Thoracic aorta (tissue), 2 donors: ENCODE data around the gene DCDC1. TPM values are rescaled to one million over a fixed set of nuclear protein-coding genes. Genes with fewer than 3 reads are reported as not detected.

ENCODE experiments used
- ATAC-seq: fragments of 150-250 bp; one replicate; pipeline ENCODE4 v1.8.0; 2017; ENCODE audit warnings: low read depth; ENCODE audit not compliant: insufficient number of reproducible peaks, low FRiP score
- DNase-seq: peaks from one replicate; pipeline ENCODE4 v3.0.0-alpha.2; 2020; ENCODE audit warnings: low spot score
- H3K27ac ChIP-seq, 2 donors: fragments of 200-600 bp; sonication (generic); 1 replicate in 1 of 2; 2 replicates in 1 of 2; pipeline ENCODE4 v1.5.1; 2016; ENCODE audit warnings: mild to moderate bottlenecking in 2 of 2, moderate library complexity in 2 of 2
- H3K27me3 ChIP-seq: fragments of 200-600 bp; sonication (generic); replicated peaks from 2 replicates; pipeline ENCODE4 v1.6.0; 2016; ENCODE audit warnings: mild to moderate bottlenecking; ENCODE audit not compliant: insufficient read depth
- H3K36me3 ChIP-seq: fragments of 200-600 bp; sonication (generic); one replicate; pipeline ENCODE4 v1.5.1; 2016
- H3K4me1 ChIP-seq, 2 donors: fragments of 200-600 bp; sonication (generic); 1 replicate in 1 of 2; 2 replicates in 1 of 2; pipeline versions ENCODE4 v1.5.1 to v1.6.0; 2016; ENCODE audit warnings: low read depth in 2 of 2, mild to moderate bottlenecking in 1 of 2; ENCODE audit not compliant: control insufficient read depth in 1 of 2
- H3K4me3 ChIP-seq: fragments of 200-600 bp; sonication (generic); 2 replicates; pipeline ENCODE4 v1.5.1; 2016; ENCODE audit warnings: mild to moderate bottlenecking
- H3K9me3 ChIP-seq: fragments of 200-600 bp; sonication (generic); 2 replicates; pipeline ENCODE4 v1.5.1; 2016
- total RNA-seq, 2 donors: library from RNA; depleted of rRNA; stranded (reverse); fragments of >200 nt; gene quantifications; one replicate each; pipeline versions ENCODE4 v1.1.0 to v1.2.3, GENCODE V29; 2016
- TF ChIP-seq, protein P1 (sequence below): fragments of 200-600 bp; sonication (generic); IDR thresholded peaks from one replicate; pipeline ENCODE4 v1.5.1; 2019; ENCODE audit warnings: antibody characterized with exemption

DCDC1 gene
- total RNA-seq, 2 donors from 2014 or later: not detected

DNA sequence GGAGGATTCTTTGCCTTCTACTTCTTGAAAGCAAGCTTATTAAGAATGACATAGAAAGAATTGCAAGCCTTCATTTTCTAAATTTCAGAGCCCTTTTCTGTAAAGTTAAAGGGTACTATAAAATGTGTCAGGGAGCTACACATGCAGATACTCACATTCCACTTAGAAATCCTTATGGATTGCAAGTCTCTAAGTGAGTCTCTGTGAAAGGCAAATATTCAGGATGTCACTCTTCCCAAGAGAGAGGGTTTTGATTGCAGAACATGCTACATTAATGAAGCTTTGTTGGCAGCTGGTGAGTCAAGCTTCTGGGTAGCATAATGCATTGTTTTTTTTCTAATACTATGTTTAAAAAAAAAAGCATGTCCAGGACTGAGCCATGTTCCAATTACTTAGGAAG is 369.2 kb downstream of the DCDC1 start:
- no peaks in the 10 kb centered on the region for H3K27me3 ChIP-seq
- H3K4me3 ChIP-seq: no peak overlapping the region
- no peaks in the 10 kb centered on the region for H3K9me3 ChIP-seq
- TF ChIP-seq, protein P1, sequence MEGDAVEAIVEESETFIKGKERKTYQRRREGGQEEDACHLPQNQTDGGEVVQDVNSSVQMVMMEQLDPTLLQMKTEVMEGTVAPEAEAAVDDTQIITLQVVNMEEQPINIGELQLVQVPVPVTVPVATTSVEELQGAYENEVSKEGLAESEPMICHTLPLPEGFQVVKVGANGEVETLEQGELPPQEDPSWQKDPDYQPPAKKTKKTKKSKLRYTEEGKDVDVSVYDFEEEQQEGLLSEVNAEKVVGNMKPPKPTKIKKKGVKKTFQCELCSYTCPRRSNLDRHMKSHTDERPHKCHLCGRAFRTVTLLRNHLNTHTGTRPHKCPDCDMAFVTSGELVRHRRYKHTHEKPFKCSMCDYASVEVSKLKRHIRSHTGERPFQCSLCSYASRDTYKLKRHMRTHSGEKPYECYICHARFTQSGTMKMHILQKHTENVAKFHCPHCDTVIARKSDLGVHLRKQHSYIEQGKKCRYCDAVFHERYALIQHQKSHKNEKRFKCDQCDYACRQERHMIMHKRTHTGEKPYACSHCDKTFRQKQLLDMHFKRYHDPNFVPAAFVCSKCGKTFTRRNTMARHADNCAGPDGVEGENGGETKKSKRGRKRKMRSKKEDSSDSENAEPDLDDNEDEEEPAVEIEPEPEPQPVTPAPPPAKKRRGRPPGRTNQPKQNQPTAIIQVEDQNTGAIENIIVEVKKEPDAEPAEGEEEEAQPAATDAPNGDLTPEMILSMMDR: no peak
- ATAC-seq (no peak), DNase-seq (no peak)
- H3K4me1 ChIP-seq: no peaks in the 10 kb centered on the region
- H3K27ac ChIP-seq: no peak overlapping the region
- H3K36me3 ChIP-seq: no peaks in the 10 kb centered on the region

DNA sequence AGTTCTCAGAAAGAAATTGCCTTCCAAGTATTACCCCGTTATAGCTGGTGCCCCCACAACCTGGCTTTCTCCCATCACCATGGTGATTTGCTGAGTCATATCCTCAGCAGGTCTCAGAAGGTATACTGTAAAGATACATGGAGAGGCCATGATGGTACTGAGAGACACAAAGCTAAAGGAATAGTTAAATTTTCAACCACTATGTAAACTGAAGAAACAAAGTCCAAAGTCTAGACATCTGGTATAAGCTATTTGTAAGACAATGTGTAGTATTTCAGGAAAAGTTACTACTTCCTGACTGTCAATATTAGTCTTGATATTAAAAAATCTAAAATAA is 377.1 kb downstream of the DCDC1 start:
- DNase-seq (no peak), ATAC-seq (no peak)
- Histone ChIP-seq H3K27me3 (no peaks in the 10 kb centered on the region), H3K27ac (no peak overlapping the region), H3K4me1 (no peaks in the 10 kb centered on the region), H3K36me3 (no peaks in the 10 kb centered on the region), H3K4me3 (no peak overlapping the region), H3K9me3 (no peaks in the 10 kb centered on the region)
- TF ChIP-seq, protein P1: no peak

DNA sequence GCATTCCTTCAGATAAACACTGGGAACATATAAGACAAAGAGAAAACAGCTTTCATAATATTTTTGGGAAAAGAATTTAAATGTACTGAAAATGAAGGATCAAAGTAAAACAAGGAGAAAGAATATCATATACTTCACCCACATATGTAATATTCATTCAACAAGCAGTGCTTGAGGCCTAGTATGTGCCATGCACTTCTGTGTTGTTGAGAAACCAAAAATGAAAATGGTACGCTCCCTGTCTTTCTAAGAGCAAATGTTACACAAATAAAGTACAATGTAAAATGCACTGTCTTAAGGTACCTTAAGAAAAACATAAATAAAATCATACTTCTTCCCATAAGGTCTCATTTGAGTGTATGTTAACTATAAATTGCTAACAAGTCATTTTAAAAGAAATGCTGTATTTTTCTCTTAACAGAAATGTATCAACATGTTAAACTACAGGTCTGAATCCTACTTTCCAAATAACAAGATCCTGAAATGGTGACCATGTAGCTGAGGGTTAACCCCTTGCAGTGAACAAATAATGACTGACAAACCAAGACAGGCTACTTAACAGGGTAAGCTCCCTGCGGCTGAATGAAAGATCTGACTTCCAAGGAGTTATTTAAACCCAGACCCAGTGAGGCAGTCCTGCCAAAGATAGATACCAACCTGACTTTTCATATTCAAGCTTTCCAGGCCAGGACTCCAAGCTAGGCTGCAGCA is 377.6 kb downstream of the DCDC1 start:
- TF ChIP-seq, protein P1: no peak
- no peak for ATAC-seq

DNA sequence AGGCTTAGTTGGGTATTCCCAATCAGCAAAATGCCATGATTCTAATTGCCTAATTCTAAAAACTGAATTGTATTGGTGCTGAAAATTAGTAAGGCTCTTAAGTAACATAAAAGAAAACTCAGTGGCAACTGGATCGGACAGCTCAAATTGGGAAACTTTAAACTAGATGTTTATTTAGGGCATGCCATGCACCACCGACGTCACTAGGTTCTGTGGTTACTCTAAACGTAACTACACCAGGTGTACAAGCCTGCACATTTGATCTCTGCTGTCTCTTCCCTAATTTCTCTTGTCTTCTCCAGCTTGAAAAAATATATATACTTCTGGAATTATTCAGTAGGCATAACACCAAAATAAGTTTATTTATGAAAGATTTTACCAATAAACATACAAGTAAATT is 378.2 kb downstream of the DCDC1 start:
- no peak overlapping the region for H3K4me3 ChIP-seq
- H3K9me3 ChIP-seq: no peaks in the 10 kb centered on the region
- H3K4me1 ChIP-seq: no peaks in the 10 kb centered on the region
- DNase-seq (no peak), ATAC-seq (no peak)
- no peaks in the 10 kb centered on the region for H3K36me3 ChIP-seq
- TF ChIP-seq, protein P1: no peak
- no peak overlapping the region for H3K27ac ChIP-seq
- no peaks in the 10 kb centered on the region for H3K27me3 ChIP-seq

More for the DNA sequence above, 377.6 kb downstream of the DCDC1 start:
- no peak for DNase-seq
- H3K9me3 ChIP-seq: no peaks in the 10 kb centered on the region
- H3K36me3 ChIP-seq: no peaks in the 10 kb centered on the region
- no peak overlapping the region for H3K4me3 ChIP-seq
- H3K4me1 ChIP-seq: no peaks in the 10 kb centered on the region
- no peaks in the 10 kb centered on the region for H3K27me3 ChIP-seq
- no peak overlapping the region for H3K27ac ChIP-seq

DNA sequence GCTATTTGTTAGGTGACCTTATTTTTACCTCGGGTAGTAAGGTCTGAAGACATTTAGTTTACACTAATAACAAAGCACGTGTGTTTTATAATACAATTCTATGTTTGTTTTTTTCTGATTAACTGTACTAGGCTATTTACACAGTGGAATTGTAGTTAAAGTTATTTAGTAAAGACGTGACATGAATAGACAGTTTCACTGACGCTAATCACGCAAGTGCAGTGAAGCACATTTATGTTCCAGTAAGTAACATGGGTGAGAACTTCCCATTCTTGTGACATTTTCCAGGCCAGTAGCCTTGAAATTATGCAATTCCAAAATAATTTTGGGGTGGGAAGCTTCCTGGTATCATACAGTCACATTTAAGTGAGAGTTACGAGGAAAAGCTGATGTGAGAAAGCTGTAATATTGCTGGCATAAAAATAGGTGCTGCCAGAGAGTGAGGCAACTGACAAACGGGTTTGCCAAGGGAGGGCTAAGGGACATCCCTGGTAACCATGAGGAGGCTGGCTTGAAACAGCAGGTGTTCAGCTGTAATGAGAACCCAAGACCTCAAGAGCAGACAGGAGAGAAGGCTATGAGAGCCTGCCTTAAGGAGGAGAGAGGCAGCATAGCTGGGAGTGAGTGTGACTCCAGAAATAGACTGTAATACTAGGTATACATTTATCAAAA is 378.8 kb downstream of the DCDC1 start:
- Histone ChIP-seq H3K9me3 (no peaks in the 10 kb centered on the region), H3K4me3 (no peak overlapping the region), H3K27me3 (no peaks in the 10 kb centered on the region), H3K4me1 (no peaks in the 10 kb centered on the region), H3K36me3 (no peaks in the 10 kb centered on the region), H3K27ac (no peak overlapping the region)
- no peak for ATAC-seq
- TF ChIP-seq, protein P1: no peak
- no peak for DNase-seq
